Tibial nerve (tissue), 3 donors: ENCODE results near the gene PSMD5.

ENCODE experiments used
- POLR2A ChIP-seq, 2 donors: fragments of 450-650 bp; IDR thresholded peaks; one replicate each; pipeline ENCODE4 v1.6.1; 2017; ENCODE audit warnings: antibody characterized with exemption in 2 of 2, mild to moderate bottlenecking in 2 of 2, moderate library complexity in 2 of 2
- TF ChIP-seq, protein P1 (sequence below), 5 experiments: fragments of 200-600 bp in 3 of 5; fragments of 450-650 bp in 2 of 5; sonication (generic) in 3 of 5; IDR thresholded peaks; one replicate each; pipeline ENCODE4 v1.5.1; 2016 to 2019; ENCODE audit warnings: antibody characterized with exemption in 5 of 5, mild to moderate bottlenecking in 3 of 5, moderate library complexity in 2 of 5

- TF ChIP-seq, protein P1, sequence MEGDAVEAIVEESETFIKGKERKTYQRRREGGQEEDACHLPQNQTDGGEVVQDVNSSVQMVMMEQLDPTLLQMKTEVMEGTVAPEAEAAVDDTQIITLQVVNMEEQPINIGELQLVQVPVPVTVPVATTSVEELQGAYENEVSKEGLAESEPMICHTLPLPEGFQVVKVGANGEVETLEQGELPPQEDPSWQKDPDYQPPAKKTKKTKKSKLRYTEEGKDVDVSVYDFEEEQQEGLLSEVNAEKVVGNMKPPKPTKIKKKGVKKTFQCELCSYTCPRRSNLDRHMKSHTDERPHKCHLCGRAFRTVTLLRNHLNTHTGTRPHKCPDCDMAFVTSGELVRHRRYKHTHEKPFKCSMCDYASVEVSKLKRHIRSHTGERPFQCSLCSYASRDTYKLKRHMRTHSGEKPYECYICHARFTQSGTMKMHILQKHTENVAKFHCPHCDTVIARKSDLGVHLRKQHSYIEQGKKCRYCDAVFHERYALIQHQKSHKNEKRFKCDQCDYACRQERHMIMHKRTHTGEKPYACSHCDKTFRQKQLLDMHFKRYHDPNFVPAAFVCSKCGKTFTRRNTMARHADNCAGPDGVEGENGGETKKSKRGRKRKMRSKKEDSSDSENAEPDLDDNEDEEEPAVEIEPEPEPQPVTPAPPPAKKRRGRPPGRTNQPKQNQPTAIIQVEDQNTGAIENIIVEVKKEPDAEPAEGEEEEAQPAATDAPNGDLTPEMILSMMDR (IDR thresholded peaks at IDR 0.05): no peak
- TF ChIP-seq POLR2A (IDR thresholded peaks at IDR 0.05): no peak
Measured at GRCh38 chr9:120837921-120838320, 4.8 kb downstream of the PSMD5 start.
